Measurements from ENCODE around the gene ZNF652.

- TF ChIP-seq CTCF (IDR thresholded peaks at IDR 0.05; ENCODE audit: insufficient read depth, low read depth, low read length) (no peak), EZH2 (IDR thresholded peaks at IDR 0.05; ENCODE audit: insufficient read depth, low read length) (no peak)
These were observed 22.9 kb upstream of the ZNF652 start for GRCh38 chr17:49384951-49385350.

All from astrocyte (in vitro differentiated cells and primary cell).